ENCODE measurements around the gene ACBD3.

The ACBD3 gene

DNA sequence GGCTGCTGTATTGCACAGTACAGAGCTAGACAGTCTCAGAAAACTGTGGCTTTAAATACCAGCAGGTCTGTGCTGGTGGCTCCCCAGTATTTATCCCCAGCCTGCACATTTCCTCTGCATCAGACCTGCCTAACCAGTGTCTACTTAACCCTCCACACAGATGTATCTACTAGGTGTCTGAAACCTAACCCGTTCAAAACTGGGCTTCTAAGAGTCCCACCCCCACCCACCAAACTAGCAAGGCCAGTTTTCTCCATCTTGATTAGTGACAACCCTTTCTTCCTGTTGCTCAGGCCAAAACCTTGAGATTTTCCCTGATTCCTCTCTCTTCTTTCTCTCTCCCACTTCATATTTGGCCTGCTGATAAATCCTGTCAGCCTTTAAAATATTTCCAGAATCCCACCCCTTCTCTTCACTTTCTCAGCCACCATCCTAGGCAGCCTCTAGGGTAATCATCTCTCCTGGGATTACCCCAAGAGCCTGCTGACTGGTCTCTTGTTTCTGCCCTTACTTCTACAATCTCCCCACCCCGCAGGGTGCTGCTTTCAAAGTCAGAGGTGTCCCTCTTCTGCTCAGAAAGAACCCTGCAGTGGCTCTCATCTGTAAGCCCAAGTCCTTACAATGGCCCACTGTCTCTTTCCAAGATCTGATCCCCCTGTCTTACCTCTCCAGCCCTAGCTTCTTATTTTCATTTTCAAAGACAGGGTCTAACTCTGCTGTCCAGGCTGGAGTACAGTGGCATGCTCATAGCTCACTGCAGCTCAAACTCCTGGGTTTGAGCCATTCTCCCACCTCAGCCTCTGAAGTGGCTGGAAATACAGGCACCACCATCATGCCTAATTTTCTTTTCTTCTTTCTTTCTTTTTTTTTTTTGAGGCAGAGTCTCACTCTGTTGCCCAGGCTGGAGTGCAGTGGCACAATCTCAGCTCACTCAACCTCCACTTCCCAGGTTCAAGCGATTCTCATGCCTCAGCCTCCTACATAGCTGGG lies 78.8 kb downstream of the ACBD3 start:
- no peak overlapping the region for H3K27ac ChIP-seq (ENCODE audit: low read length)
- no peak for ATAC-seq (ENCODE audit: insufficient read depth, low read depth)

DNA sequence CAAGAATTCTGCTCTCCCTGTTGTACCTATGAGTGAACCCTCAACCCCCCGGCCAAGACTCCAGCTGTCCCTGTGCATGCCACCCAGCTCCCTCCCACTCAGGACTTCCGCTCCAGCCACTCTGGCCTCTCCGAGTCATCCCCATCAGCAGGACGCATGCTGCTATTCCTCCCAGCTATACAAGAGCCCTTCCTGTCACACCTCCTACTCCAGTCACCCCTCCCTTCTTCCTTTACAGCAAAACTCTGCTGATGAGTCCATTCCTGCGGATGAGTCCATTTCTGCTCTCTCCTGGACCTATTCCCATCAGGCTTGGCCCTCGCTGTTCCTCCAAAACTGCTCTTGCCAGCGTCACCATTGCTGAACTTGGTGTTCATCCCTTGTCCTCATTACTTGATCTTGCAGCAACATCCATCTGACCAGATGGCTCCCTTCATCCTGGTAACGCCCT lies 81.8 kb downstream of the ACBD3 start:
- no peak overlapping the region for H3K4me2 ChIP-seq (ENCODE audit: insufficient read depth, low read length)
- no peaks in the 10 kb centered on the region for H3K36me3 ChIP-seq (ENCODE audit: insufficient read depth, low read length)
- H3K27me3 ChIP-seq (ENCODE audit: insufficient read depth, low read length, poor library complexity), result no peaks in the 10 kb centered on the region
- H3K9ac ChIP-seq (ENCODE audit: low read depth, low read length), result no peak overlapping the region
- no peaks in the 10 kb centered on the region for H3K9me3 ChIP-seq (ENCODE audit: insufficient read depth, low read length, severe bottlenecking)
- H3K79me2 ChIP-seq (ENCODE audit: insufficient read depth, low read length), result no peaks in the 10 kb centered on the region
- ATAC-seq (ENCODE audit: insufficient read depth, low read depth), result no peak
- no peaks in the 10 kb centered on the region for H4K20me1 ChIP-seq (ENCODE audit: insufficient read depth, low read length)
- DNase-seq, result no peak
- H3K27ac ChIP-seq (ENCODE audit: low read length), result no peak overlapping the region
- TF ChIP-seq, protein P1, sequence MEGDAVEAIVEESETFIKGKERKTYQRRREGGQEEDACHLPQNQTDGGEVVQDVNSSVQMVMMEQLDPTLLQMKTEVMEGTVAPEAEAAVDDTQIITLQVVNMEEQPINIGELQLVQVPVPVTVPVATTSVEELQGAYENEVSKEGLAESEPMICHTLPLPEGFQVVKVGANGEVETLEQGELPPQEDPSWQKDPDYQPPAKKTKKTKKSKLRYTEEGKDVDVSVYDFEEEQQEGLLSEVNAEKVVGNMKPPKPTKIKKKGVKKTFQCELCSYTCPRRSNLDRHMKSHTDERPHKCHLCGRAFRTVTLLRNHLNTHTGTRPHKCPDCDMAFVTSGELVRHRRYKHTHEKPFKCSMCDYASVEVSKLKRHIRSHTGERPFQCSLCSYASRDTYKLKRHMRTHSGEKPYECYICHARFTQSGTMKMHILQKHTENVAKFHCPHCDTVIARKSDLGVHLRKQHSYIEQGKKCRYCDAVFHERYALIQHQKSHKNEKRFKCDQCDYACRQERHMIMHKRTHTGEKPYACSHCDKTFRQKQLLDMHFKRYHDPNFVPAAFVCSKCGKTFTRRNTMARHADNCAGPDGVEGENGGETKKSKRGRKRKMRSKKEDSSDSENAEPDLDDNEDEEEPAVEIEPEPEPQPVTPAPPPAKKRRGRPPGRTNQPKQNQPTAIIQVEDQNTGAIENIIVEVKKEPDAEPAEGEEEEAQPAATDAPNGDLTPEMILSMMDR (IDR thresholded peaks at IDR 0.05; ENCODE audit: borderline replicate concordance, extremely low read depth, low read length, poor library complexity, severe bottlenecking), result no peak
- peaks cover 4% of the 10 kb centered on the region for H3K4me1 ChIP-seq (ENCODE audit: insufficient read depth, low read length)
- H3K4me3 ChIP-seq (ENCODE audit: low read depth in 1 of 2, low read length in 2 of 2), result no peak overlapping the region
- no peak overlapping the region for H2AFZ ChIP-seq (ENCODE audit: low read depth, low read length)

More for the DNA sequence above, 78.8 kb downstream of the ACBD3 start:
- no peaks in the 10 kb centered on the region for H3K36me3 ChIP-seq (ENCODE audit: insufficient read depth, low read length)
- peaks cover 22% of the 10 kb centered on the region for H3K4me1 ChIP-seq (ENCODE audit: insufficient read depth, low read length)
- no peaks in the 10 kb centered on the region for H3K79me2 ChIP-seq (ENCODE audit: insufficient read depth, low read length)
- no peaks in the 10 kb centered on the region for H3K9me3 ChIP-seq (ENCODE audit: insufficient read depth, low read length, severe bottlenecking)
- H3K4me2 ChIP-seq (ENCODE audit: insufficient read depth, low read length), result no peak overlapping the region
- TF ChIP-seq, protein P1 (IDR thresholded peaks at IDR 0.05; ENCODE audit: borderline replicate concordance, extremely low read depth, low read length, poor library complexity, severe bottlenecking), result no peak
- TF ChIP-seq EZH2 (IDR thresholded peaks at IDR 0.05; ENCODE audit: borderline replicate concordance, low read depth, low read length, severe bottlenecking), result no peak
- DNase-seq, result no peak
- H3K4me3 ChIP-seq (ENCODE audit: low read depth in 1 of 2, low read length in 2 of 2), result no peak overlapping the region
- no peaks in the 10 kb centered on the region for H4K20me1 ChIP-seq (ENCODE audit: insufficient read depth, low read length)
- H3K27me3 ChIP-seq (ENCODE audit: insufficient read depth, low read length, poor library complexity), result no peaks in the 10 kb centered on the region
- H2AFZ ChIP-seq (ENCODE audit: low read depth, low read length), result no peak overlapping the region
- no peak overlapping the region for H3K9ac ChIP-seq (ENCODE audit: low read depth, low read length)

DNA sequence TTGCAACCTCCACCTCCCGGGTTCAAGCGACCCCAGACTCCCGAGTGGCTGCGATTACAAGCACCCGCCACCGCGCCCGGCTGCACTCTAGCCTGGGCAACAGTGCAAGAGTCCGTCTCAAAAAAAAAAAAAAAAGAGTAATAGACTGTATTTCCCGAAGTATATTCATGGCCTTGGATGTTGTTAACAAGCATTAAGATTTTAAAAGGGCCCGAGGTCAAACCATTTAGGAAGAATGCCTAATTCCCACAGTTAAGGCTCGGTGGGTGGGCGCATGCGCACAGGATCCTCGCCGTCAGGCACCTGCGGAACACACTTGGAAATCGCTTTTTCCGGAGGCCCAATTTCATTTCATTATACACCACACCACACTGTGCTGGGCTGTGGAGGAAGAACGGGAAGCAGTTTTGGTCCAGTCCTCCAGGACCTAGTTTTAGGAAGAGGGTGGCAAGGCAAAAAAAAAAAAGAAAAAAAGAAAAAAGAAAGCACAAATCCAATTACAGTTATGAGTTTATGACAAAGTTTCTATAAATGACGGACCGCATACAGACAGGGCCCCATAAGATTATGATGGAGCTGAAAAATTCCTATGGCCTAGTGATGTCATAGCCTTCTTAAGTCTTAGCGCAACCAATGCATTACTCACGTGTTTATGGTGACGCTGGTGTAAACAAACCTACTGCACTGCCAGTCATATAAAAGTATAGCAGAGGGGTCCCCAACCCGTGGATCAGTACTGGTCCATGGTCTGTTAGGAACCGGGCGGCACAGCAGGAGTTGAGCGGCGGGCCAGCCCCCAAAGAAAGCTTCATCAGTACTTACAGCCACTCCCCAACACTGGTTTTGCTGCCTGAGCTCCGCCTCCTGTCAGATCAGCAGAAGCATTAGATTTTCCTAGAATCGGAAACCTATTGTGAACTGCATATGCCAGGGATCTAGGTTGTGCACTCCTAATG lies 85.8 kb downstream of the ACBD3 start:
- Histone ChIP-seq H4K20me1 (ENCODE audit: insufficient read depth, low read length) (no peaks in the 10 kb centered on the region), H3K27ac (ENCODE audit: low read length) (no peak overlapping the region), H2AFZ (ENCODE audit: low read depth, low read length) (no peak overlapping the region), H3K4me1 (ENCODE audit: insufficient read depth, low read length) (no peaks in the 10 kb centered on the region), H3K9ac (ENCODE audit: low read depth, low read length) (no peak overlapping the region), H3K4me3 (ENCODE audit: low read depth in 1 of 2, low read length in 2 of 2) (no peak overlapping the region), H3K9me3 (ENCODE audit: insufficient read depth, low read length, severe bottlenecking) (no peaks in the 10 kb centered on the region), H3K27me3 (ENCODE audit: insufficient read depth, low read length, poor library complexity) (peaks cover 6% of the 10 kb centered on the region), H3K4me2 (ENCODE audit: insufficient read depth, low read length) (no peak overlapping the region), H3K79me2 (ENCODE audit: insufficient read depth, low read length) (no peaks in the 10 kb centered on the region), H3K36me3 (ENCODE audit: insufficient read depth, low read length) (no peaks in the 10 kb centered on the region)
- TF ChIP-seq EZH2 (IDR thresholded peaks at IDR 0.05; ENCODE audit: borderline replicate concordance, low read depth, low read length, severe bottlenecking), result no peak
- ATAC-seq (ENCODE audit: insufficient read depth, low read depth) (no peak), DNase-seq (no peak)
